Measurements from ENCODE around the gene EPHB1.
"Not testable (repeated sequence)": the region's sequence is repeated elsewhere in the genome, so short reads cannot be mapped to it uniquely, and the experiment has no call there.

The EPHB1 gene

DNA sequence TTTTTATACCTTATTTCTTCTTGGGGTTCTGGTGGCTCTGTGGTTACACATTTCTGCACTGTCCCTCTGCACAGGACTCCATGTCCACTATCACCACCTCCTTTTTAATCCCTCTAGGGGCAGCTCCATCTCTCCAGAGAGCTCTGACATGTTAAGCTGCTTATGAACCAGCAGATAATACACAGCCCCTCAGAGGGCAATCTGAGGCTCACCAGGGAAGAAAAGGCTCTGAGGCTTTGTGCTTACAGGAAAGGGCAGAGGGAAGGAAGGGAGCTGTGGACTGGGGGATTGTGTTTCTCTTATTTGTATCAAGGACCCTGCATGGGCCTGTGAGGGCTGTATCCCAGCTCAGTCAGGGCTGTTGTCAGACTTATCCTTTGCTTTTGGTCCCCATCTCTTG is 164.5 kb downstream of the EPHB1 start:
- DNase-seq, result no peak

GRCh38 chr3:134964226-134964625 is 169.2 kb downstream of the EPHB1 start:
- DNase-seq, result no peak

DNA sequence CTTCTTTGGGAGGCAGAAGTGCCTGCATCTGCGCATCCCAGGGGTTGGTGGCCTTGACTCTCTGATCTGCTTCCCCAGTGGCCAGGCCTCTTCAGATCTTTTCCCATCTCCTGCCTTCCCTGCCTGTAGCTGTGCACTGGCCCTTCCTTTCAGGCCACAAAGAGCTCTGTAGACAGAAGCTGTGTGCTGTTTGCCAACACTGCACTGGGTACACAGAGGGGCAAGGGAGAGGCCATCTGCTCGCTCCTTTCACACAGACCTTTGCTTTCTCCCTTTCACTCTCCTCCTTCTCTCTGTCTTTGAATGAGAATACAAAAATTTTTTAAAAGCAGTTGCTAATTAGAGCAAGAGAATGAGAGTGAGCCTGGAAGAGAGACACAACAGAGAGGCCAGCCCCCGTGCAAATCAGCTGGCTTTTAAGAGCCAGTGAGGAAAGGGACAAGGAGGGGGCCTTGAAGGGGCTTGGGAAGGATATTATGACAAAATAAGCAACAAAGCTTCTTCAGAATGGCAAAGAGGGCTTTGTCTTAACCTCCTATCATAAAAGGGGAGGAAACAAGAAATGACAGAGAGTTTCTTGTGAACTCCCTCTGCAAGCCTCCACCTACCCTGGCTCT is 170.9 kb downstream of the EPHB1 start:
- no peak for DNase-seq

DNA sequence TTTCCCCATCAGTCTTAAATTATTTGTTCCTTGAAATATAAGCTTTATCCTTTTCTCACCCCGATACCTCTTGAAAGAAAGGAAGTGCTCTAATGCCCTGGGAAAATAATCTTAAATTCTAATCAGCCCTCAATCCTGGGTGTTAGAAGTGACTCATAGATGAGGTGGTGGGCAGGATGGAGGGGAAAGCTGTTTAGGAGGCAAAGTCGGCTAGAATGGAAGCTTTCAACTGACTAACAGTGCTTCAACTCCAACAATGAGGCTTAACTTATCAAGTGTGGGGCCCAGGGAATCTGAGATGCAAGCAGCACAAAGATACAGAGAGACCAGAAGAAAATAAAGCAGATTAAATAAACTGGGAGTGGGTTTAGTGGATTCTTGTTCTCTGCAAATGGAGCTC is 175.8 kb downstream of the EPHB1 start:
- DNase-seq, result no peak

GRCh38 chr3:134971306-134971705 is 176.2 kb downstream of the EPHB1 start:
- no peak for DNase-seq

- not testable (repeated sequence) for DNase-seq
Observed at GRCh38 chr3:134971907-134972306, 176.8 kb downstream of the EPHB1 start.

DNA sequence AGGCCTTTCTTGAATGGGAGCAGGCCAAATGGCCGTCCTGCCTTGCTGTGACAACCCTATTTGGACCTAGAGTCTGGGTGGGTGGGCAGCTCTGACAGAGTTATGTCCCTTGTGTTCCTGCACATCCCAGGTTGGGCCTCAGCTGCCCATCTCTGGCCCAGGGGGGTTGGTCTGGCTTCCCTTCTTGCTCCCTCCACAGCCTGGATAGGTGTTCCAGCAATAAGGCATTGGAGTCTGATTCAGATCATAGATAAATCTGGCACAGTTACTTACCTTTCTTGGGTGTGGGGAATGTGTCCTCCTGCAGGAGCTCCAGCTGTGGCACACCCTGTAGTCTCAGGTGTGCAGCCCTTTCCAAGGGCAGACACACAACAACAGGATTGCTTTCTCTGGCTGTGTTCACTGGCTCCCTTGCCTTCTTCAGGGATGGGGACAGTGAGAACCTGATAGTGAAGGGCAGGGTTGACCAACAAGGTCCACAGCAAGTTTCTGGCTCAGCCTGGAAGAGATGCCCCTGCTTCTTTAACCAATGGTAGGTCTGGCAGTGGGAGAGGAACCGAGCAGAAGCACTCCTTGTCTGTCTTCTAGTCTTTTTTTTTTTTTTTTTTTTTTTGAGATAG is 177.9 kb downstream of the EPHB1 start:
- DNase-seq, result no peak

DNA sequence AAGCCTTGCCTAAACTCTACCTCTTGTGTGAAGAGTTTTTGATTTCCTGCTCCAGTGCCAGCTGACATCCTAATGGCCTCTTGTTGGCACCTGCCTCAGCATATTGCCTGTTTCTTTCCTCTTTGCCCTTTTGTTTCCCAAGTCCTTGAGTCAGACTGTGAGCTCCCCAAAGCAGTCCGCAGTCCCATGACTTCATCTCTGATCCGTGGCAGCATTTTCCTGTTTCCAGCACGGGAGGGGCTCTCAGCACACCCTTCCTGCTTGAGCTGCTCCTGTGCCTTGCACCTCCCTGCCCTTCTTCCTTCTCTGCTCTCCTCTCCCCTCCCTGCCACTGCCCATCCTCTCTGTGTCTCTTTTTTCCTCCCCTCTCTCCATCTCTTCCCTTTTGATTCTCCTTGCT is 179.6 kb downstream of the EPHB1 start:
- no peak for DNase-seq

DNA sequence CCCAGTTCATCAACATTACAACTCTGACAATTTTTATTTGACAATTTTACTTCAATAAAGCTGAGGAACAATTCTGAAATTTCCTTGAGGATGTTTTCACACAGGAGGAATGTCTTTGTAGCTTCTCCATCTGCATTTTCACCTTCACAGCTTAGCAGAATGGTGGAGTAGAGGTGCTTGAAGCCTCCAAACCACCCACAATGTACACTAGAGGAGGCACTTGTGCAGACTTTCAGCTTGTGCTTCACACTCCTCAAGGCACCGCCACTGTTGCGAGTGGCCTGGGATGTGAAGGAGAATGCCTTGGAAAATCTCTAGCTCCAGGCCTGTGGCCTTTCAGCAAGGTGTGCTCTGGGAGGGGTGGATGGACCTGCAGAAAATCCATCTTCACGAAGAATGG is 181.9 kb downstream of the EPHB1 start:
- no peak for DNase-seq

GRCh38 chr3:134978658-134979057 is 183.6 kb downstream of the EPHB1 start:
- DNase-seq, result no peak

DNA sequence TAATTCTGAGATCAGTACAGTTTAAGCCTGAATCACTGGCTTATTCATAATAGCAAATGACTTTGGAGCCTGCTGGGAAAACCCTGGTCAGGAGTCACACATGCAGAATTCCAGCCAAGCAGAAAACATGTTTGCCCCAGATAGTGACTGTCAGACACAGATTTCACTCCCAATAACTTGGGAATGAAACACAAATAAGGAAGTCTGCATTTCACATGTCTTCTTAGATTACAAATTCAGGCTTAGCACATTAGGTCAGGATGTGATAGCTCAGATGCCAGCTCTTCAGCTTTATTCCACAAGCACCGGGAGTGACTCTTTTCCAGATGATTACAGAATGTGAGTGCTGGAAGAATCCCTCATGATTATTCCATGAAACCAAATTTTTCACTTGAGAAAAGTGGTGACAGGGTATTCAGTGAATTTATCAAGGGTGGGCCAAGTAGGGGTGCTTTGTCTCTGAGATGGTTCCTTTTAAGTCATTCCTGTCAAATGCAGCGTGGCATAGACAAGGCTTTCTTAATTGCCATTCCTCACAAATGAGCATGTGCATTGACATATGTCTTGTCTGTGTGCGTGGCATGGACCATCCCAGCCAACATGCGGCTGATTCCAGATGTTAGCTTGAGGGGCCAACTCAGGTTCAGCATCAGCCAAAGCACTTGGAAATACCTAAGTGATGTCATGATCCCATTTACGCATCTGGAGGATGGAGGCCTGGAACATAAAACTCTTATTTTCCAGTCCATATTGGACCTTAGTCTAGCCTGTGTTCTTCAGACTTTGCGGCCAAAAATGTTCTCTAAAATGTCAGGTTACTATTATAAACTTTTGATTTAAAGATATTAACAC is 191.0 kb downstream of the EPHB1 start:
- DNase-seq, result no peak

DNA sequence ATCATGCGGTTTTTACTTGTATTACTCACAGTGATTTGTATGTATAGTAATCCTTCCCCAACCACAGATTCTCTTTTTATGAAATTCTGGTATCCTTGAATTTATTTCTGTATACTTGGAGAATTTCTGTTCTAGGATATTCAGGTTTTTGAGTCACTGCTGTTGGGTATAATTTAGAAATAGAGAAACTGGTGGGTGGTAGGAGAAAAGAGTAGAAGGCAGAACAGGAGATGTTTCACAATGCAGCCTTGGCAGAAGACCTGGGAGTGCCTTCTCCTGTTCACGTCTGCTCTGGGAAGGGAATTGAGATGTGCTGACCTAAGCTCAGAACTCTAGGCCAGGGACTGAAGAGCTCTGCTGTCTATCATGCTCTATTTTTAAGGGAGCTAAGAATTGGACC is 193.6 kb downstream of the EPHB1 start:
- DNase-seq, result no peak

DNA sequence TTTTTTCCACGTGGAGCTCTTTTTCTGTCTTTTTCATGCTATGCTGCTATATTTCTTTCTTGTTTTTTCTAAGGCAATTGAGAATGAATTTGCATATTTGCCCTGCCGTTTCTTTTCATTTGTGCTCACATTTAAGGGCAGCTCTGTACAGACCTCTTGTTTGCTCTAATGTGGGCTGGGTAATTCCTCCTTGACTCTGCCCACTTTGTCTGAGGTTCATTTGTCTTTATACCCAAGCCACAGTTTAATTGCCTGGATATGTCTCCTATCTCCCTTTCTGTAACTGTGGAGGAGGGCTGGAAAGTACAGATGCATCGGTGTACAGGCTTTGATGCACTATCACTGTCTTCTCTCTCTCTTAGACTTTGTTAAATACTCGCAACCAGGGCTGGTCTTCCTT is 195.9 kb downstream of the EPHB1 start:
- no peak for DNase-seq

DNA sequence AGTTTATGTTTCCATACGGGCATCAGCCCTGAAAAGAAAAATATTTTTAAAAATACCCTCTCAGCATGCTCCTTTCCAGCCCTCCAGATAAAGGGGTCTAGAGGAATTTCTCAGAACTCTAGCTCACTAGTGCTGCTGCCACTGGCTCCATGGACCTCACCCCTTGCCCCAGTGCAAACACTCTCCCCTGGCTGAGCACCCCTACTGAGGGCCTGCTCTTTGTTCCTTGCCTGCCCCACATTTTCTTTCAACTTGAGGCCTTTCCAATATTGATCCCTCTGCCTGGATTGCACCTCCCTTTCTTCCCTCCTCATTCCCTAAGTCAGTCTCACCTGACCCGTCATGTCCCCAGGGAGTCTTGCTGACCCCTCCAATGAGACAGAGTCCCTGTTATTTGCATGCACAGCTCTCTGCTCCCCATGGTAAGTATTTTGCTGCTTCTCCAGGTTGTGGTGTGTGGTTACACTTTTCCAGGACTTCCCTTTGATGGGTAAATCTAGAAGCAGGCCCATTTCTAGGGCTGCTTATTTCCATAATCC is 196.5 kb downstream of the EPHB1 start:
- no peak for DNase-seq

DNA sequence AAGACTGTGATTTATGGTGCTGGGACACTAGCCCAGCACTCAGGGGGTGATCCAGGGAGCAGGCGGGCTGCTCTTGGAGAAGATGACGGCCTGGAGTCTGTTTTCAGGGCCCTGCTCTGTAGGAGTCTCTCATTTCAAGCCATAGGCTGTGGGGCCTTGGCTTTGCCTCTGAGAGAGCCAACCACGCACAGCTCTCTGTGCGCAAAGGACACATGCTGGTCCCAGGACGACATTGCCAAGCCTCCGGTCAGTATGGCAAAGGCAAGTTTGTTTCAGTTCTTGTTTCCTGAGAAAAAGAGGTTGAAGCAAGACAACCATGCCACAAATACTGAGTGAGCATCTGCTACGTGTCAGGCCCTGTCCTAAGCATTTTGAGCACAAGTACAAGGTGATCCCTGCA is 197.1 kb downstream of the EPHB1 start:
- DNase-seq, result no peak

DNA sequence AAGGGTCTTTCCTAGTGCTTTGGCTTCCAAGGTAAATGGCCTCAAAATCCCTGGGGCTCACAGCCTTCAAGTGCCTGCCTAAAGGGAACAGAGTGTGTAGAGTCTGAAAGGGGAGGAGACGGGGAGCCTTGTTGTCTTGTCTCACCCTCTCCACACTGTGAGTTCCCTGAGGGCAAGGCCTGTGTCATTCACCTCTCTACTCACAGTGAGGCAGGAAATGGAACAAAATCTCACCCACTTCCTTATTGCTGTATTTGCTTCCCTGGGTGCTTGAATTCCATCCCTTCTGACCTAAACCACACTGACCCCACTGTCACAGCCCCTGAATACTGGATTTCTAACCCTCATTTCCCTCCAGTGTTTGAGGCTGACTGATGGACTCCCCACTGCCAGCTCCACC is 197.5 kb downstream of the EPHB1 start:
- DNase-seq, result no peak

DNA sequence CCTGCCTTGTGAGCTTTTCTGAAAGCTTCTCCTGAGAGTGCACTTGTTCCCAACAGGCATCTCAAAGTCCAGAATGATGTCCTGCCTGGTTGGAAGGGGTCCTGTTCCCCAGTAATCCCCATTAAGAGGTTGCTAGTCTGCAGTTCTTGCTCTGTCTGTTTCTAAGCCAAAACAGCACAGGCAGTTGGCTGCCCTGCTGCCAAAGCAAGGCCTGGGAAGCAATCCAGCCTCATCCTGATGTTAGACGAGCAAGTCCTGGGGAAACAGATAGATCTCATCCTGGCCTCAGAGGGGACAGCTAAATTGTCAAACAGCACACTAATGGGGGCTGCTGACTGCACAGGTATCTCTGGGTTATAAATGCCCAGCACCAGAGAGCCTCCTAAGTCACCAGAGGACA is 198.0 kb downstream of the EPHB1 start:
- DNase-seq, result no peak

GRCh38 chr3:134998158-134998557 is 203.1 kb downstream of the EPHB1 start:
- no peak for DNase-seq

- no peak for DNase-seq
Observed at GRCh38 chr3:134998855-134999254, 203.8 kb downstream of the EPHB1 start.

DNA sequence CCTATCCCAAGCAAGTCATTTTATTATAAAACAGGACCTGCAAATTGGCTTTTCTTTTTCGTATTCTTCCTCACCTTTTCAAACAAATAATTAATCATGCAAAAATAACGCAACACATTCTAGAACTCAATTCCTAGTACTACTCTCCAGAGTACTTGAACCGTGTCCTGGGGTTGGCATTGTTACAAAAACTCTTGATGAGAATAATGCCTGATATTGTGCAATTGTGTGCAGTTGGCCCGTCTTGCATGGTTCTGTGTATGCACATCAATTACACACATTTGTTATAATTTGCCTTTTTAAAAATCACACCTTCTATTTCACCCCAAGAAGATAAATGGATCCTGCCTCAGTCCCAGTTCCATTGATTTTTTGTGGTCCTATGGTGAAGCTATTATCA is 205.4 kb downstream of the EPHB1 start:
- no peak for DNase-seq

DNA sequence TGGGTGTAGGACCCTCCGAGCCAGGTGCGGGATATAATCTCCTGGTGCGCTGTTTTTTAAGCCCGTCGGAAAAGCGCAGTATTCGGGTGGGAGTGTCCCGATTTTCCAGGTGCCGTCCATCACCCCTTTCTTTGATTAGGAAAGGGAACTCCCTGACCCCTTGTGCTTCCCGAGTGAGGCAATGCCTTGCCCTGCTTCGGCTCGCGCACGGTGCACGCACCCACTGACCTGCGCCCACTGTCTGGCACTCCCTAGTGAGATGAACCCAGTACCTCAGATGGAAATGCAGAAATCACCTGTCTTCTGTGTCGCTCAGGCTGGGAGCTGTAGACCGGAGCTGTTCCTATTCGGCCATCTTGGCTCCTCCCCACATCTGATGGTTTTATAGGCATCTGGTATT is 210.6 kb downstream of the EPHB1 start:
- DNase-seq, result not testable (repeated sequence)

DNA sequence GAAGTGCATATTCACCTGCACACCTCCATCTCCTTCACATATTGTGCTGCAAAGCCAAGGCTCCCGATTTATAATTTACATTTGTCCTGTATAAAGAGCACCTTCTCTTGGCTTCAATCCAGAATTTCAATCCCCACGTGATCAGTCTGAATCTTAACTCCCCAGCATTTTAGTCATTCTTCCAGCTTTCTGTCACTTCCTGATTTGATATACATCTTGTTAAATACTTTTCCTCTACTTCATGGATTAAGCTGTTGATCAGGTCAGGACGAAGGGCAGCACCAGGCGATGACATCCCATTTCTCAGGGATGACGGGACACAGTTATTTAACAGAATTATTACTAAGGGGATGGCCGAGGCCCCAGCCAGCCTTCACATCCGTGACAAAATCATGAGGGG is 212.5 kb downstream of the EPHB1 start:
- DNase-seq, result no peak

DNA sequence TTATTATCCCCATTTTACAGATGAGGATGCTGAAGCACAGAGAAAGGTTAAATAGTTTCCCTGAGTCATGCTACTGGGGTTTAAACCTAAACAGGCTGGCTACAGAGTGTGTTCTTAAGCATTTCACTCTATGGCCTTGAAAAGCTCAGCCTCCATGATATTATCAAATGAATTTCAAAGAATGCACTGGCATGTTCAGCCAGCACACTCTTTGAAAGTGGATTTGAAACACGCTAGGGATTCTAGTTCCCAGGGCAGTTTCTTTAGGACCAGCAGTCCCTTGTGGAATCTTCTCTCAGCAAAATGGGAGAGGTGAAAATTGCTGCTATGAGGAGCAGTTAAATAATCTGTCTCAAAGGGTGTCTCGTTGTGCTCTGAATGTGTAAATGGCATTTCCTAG is 213.3 kb downstream of the EPHB1 start:
- DNase-seq, result no peak

DNA sequence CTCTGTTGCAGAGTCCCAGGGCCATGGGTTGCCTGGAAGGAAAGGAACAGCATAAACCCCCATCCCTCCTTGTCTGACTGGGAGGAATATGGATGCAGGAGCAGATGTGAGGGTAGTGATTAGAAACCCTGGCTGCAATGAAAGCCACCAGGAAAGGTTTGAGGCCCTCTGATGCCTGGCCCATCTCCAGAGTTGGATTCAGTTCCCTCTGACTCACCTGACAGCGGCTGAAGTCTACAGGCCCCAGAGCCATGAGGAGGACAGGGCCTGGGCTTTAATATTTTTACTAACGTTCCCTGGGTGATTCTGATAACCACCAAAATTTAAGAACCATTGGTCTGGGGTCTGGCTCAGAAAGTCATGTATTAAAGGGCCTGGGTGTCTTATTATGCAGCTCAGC is 214.0 kb downstream of the EPHB1 start:
- no peak for DNase-seq
